ENCODE data around the gene ATP8B4.

ATP8B4 gene

GRCh38 chr15:49843725-49844124 is 275.3 kb downstream of the ATP8B4 start:
- no peak for TF ChIP-seq CTCF (conservative IDR thresholded peaks at IDR 0.05; ENCODE audit: control insufficient read depth, insufficient read depth, low read depth, low read length)
- H3K4me3 ChIP-seq (ENCODE audit: control insufficient read depth, low read depth, low read length) = no peak overlapping the region
- peak; percentile 45 for DNase-seq (ENCODE audit: low read depth)

- no peak for TF ChIP-seq CTCF (conservative IDR thresholded peaks at IDR 0.05; ENCODE audit: control insufficient read depth, insufficient read depth, low read depth, low read length)
- no peak for DNase-seq (ENCODE audit: low read depth)
- H3K4me3 ChIP-seq (ENCODE audit: control insufficient read depth, low read depth, low read length) = no peak overlapping the region
These were observed 276.9 kb downstream of the ATP8B4 start for GRCh38 chr15:49842031-49842730.

GRCh38 chr15:49832511-49832910 is 286.5 kb downstream of the ATP8B4 start:
- peak; percentile 26 for DNase-seq (ENCODE audit: low read depth)
- peak; percentile 9 for TF ChIP-seq CTCF (conservative IDR thresholded peaks at IDR 0.05; ENCODE audit: control insufficient read depth, insufficient read depth, low read depth, low read length)
- no peak overlapping the region for H3K4me3 ChIP-seq (ENCODE audit: control insufficient read depth, low read depth, low read length)

- no peak overlapping the region for H3K4me3 ChIP-seq (ENCODE audit: control insufficient read depth, low read depth, low read length)
- peak; percentile 100 for DNase-seq (ENCODE audit: low read depth)
- no peak for TF ChIP-seq CTCF (conservative IDR thresholded peaks at IDR 0.05; ENCODE audit: control insufficient read depth, insufficient read depth, low read depth, low read length)
These were observed 287.6 kb downstream of the ATP8B4 start for GRCh38 chr15:49831206-49831965.

GRCh38 chr15:49830391-49830790 is 288.6 kb downstream of the ATP8B4 start:
- H3K4me3 ChIP-seq (ENCODE audit: control insufficient read depth, low read depth, low read length) = no peak overlapping the region
- TF ChIP-seq CTCF (conservative IDR thresholded peaks at IDR 0.05; ENCODE audit: control insufficient read depth, insufficient read depth, low read depth, low read length) = no peak
- peak; percentile 51 for DNase-seq (ENCODE audit: low read depth)

- no peak for TF ChIP-seq CTCF (conservative IDR thresholded peaks at IDR 0.05; ENCODE audit: control insufficient read depth, insufficient read depth, low read depth, low read length)
- H3K4me3 ChIP-seq (ENCODE audit: control insufficient read depth, low read depth, low read length) = no peak overlapping the region
- no peak for DNase-seq (ENCODE audit: low read depth)
These were observed 291.7 kb downstream of the ATP8B4 start for GRCh38 chr15:49827311-49827710.

Data from fibroblast of mammary gland (primary cell).